HG03575 (cell line): ENCODE results near the gene GGT1.
"Not testable (repeated sequence)": the region's sequence is repeated elsewhere in the genome, so short reads cannot be mapped to it uniquely, and the experiment has no call there.

Experiments
- ATAC-seq: cut with Tn5 transposase; IDR thresholded peaks from one replicate; pipeline ENCODE4 v1.9.1; 2021; ENCODE audit not compliant: unreplicated experiment, insufficient number of reproducible peaks, low FRiP score; ENCODE audit errors: extremely low read depth

GGT1 gene

GRCh38 chr22:24583221-24584165, 19.5 kb upstream of the GGT1 start:
- no peak for ATAC-seq

- no peak for ATAC-seq
These were observed 18.7 kb upstream of the GGT1 start for GRCh38 chr22:24584166-24584790.

GRCh38 chr22:24584871-24585411, 18.1 kb upstream of the GGT1 start:
- ATAC-seq: no peak

- ATAC-seq: no peak
These were observed 17.5 kb upstream of the GGT1 start for GRCh38 chr22:24585461-24585860.

- ATAC-seq: no peak
These were observed 17.0 kb upstream of the GGT1 start for GRCh38 chr22:24585927-24586546.

GRCh38 chr22:24587251-24587650, 15.7 kb upstream of the GGT1 start:
- no peak for ATAC-seq

- ATAC-seq: no peak
These were observed 15.0 kb upstream of the GGT1 start for GRCh38 chr22:24587948-24588347.

- no peak for ATAC-seq
These were observed 14.6 kb upstream of the GGT1 start for GRCh38 chr22:24588381-24588756.

- no peak for ATAC-seq
These were observed 14.1 kb upstream of the GGT1 start for GRCh38 chr22:24588757-24589481.

GRCh38 chr22:24589518-24590030, 13.4 kb upstream of the GGT1 start:
- ATAC-seq: no peak

- ATAC-seq: no peak
These were observed 12.3 kb upstream of the GGT1 start for GRCh38 chr22:24590596-24591173.

GRCh38 chr22:24591286-24591830, 11.6 kb upstream of the GGT1 start:
- ATAC-seq: no peak

GRCh38 chr22:24592058-24592850, 10.7 kb upstream of the GGT1 start:
- no peak for ATAC-seq

GRCh38 chr22:24592851-24593558, 10.0 kb upstream of the GGT1 start, which contains the start of gene LRRC75B:
TSS of gene LRRC75B (minus strand) at chr22:24593073. CDS start at chr22:24593039, 34 bp downstream.
- no peak for ATAC-seq

GRCh38 chr22:24593559-24593835, 9.5 kb upstream of the GGT1 start:
- not testable (repeated sequence) for ATAC-seq

GRCh38 chr22:24593836-24594568, 9.0 kb upstream of the GGT1 start:
- no peak for ATAC-seq
